NCI-H1930 (cell line): ENCODE measurements around the gene PTPRD.

Experiments
- DNase-seq, 2 experiments: peaks; one replicate each; lab custom pipeline; 2025; lab: John Stamatoyannopoulos, UW

The PTPRD gene

DNA sequence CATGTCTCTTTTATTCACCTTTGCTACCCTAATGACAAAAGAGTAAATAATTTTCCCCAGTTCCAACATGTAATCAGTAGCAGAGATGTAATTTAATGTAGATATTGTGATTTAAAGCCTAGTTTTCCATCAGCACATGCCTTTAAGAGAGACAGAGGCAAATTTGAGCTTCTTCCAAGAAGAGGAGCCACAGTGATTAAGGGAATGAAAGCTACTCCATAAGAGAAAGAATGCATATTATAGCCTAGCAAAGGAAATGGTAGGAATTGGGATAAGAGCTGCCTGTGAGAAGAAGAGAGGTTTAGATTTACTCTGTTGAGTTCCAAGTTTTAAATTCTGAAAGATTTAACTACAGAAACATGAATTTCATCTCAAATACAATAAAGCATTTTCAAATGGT is 2222.2 kb downstream of the PTPRD start:
- no peak for DNase-seq

DNA sequence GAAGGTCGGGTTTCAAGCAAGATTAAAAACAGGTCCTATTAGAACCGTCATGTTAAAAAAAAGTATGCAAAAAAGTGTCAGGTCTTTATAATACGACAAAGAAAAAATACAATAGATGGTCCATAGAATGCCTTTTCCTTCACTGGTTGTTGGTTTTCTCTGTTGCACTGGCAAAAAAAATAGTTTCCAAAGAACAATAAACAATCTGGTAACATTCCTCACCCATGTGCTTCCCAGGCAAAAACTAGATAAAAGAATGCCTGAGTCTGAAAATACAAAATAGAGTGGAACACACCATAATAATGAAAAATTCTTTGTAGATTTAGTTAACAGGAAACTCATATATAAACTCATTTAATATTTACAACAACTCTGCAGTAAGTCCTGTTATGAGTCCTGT is 2223.3 kb downstream of the PTPRD start:
- DNase-seq = no peak

DNA sequence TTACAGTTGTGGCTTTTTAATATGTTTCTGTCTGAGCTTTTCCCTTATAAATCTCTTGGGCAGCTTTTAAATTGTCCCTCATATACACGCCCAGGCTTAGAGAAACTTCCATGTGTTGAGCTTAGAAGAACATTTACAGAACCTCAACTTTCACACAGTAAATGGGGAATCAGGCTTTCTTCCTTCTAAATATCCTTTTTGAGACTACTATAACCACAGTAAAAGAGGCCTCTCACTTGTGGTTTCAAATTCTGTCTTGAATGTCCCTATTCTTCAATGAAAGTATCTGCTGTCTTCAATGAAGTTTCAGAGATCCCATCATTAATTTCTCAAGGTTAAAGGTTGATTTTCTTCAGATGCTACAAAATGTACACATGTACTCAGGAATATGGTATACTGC is 2224.7 kb downstream of the PTPRD start:
- no peak for DNase-seq

DNA sequence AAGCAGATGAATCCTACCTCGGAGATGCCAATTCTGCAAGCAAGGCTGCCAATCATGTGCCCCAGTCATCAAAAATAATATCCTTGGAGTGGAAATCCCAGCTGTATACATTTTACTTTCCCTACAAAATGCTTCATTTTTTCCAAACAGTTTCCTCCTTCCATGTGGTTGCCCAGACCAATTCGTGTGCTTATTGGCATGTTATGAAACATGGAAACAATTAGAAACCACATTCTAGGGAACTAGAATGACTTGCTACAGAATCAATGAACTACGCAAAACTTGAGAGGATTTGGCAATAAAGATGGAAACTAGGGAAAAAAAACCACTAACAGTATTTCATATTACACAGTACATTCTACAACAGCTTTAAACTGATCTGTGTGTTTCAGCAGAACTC is 2228.7 kb downstream of the PTPRD start:
- no peak for DNase-seq

DNA sequence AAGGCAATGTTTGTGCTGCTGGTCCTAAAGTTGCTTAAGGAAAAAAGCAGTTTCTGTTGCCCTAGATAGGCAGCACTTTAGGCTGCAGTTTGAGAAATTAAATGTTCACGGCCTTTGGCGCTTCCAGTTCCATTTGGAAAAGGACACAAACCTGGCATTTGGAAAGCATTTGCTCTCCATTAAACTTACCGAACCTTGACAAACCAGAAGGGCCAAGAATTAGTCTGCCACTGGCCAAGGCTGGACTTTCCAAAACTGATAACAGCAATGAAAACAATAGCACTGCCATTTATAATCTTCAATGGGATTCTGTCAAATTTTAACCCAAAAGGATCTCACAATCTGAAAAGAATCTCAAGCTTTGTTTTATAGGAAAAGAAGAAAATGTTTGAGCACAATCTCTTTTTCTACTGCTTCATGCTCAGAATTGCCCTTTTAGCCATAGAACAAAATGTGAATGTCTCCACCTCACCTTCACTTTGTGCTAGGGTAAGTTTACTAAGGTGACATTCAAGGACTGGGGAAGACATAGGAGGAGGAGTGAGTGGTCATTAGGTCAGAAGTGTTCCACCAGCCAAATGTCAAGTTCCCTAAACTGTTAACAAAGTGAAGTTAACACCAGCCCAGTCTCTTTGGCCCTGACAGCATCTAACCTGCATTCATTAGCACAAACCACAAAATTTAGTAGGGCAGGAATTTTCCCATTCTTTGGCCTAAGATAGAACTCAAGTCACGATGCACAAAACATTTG is 2229.8 kb downstream of the PTPRD start:
- no peak for DNase-seq

DNA sequence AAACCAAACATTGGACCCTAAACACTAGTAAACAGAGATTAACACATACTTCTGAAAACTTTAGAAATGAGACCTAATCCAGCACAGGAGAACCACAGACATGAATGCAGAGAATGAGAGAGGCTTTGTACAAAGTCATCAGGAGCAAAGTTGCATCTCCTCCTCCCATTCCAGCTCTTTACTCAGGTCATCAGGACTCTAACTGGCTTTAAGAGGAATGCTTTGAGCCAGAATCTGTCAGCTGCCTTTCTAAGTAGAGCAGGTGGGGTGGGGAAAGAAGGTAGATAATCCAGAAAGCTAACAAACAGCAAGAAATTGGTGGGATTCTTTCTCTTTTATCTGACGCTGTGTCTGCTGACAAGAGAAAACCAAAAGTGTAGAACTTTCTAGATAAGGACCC is 2230.5 kb downstream of the PTPRD start:
- DNase-seq = no peak

DNA sequence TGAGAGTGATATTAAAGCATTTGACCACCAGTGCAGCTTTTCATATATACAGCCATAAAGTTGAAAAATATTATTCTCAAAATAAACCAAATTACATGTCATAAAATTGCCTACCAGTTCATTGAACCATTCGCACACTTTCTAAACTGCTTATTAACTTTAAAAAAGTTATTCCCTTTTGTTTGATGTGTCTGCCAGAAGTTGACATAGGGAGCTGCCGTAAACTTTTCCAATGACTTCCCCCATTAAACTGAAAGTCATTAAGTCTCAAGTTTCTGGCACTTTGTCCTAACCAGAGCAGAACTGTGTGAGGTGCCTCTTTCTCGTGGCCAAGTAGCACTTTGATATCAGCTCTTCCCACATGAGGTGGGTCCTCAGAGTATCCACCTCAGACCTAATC is 2231.2 kb downstream of the PTPRD start:
- DNase-seq = no peak

DNA sequence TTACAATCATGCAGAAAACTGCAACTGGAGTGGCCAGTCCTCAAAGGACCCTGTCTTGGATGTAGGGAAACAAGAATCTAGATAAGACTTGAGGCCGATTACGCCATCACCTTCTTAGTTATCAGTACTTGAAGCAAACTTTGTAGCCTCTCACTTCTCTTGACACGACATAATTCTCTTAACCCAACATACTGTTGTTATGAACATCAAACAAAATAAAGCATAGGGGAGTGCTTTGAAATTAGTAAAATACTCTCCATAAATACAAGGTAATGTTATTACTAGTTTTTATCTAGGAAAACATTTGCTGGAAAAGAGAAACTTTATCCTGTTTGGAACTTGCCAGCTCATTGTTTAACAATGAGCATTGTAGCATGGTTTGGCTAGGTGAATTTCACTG is 2238.3 kb downstream of the PTPRD start:
- DNase-seq = no peak

DNA sequence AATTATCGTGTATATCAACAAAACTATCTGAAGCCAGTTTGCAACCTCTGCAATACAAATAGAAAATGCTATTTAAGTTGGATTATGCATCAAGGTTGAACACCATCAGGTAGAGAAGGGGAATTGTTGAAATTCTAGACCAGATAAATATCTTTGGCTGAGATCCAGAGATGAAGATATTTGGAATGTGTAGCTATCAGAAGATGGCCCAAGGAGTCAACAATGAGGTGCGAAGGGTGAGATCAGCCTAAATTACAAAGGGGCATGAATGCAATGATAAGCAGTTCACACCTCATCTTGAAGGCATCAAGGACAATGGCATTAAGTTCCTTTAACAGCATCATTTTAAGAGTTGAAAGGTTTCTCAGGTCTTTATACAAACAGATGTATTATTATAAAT is 2241.1 kb downstream of the PTPRD start:
- DNase-seq = no peak

DNA sequence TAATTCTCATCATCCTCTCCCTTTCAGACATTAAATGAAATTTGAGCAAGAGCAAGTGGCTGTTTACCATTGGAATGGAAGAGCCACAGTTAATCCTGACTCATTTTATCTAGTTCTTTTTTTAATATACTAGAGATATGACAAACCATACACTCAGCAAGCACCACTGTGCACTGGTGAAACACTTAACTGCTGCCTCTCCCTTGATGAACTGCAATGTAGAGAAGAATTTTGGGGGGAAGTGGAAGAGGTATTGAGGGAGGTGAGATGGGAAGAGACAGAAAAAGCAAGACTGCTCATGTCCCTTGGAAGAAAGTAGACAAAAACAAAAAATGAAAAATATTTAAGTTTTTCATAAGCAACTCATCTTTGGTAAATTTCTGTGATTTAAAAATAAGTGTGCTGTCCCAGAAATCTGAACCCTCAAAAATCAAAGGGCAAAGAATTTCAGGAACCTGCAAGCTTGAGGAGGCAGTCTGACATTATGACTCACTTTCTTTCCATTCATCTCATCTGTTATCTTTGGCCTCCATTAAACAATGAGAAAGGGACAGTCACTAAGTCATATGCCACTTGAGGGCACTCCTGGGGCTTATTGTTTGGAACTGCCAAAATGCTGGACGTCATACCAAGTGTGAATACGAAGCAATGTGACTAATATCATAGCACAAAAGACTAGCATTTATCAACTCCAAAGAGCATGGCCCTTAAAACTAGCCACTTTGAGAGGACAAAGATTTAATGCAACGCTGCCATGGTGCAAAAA is 2246.5 kb downstream of the PTPRD start:
- DNase-seq = no peak

DNA sequence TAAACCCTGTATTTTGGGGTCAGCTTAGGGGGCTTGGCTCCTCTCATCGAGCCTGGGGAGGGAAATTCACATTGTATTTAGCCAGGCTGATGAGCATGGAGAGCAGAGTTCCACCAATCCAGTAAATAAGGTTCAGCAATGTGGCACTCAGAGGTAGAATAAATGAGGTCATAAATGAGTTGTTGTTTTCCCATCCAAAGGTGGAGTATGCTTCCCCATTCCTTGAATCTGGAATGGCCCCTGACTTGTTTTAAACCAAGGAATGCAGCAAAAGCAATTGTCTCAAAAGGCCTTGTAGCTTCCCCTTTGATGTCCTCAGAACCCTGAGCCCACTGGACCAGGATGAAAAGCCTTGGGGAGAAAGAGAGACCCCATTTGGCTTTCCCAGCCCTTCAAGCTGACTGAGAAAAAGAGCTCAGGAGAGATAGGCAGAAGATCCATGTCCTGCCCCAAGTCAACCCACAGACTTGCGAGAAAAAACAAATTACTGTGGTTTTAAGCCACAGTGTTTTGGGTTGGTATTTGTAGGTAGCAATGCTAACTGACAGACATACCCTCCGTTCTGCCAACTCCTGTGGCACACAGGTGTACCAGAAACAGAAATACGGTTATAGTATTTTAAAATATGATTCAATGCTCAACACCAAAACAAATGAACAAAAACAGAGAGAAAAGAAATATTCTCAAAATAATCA is 2247.2 kb downstream of the PTPRD start:
- DNase-seq = no peak

DNA sequence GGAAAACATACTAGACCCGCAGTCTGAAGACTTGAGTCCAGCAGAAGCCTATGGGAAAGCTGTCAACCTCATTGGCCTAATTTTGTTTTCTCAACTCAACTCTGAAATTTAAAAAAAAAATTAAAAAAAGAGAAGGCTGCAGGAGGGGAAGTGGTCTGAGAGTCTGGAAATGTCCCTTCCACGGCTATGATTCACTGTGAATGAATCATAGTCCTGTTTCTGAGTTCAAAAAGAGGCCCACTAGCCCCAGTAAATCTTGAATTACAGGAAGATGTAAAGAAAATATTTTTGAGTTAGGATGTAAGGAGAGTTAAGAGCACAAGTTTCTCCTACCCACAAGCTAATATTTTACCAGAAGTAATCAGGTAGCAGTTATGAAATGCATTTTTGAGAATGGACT is 2247.8 kb downstream of the PTPRD start:
- no peak for DNase-seq

DNA sequence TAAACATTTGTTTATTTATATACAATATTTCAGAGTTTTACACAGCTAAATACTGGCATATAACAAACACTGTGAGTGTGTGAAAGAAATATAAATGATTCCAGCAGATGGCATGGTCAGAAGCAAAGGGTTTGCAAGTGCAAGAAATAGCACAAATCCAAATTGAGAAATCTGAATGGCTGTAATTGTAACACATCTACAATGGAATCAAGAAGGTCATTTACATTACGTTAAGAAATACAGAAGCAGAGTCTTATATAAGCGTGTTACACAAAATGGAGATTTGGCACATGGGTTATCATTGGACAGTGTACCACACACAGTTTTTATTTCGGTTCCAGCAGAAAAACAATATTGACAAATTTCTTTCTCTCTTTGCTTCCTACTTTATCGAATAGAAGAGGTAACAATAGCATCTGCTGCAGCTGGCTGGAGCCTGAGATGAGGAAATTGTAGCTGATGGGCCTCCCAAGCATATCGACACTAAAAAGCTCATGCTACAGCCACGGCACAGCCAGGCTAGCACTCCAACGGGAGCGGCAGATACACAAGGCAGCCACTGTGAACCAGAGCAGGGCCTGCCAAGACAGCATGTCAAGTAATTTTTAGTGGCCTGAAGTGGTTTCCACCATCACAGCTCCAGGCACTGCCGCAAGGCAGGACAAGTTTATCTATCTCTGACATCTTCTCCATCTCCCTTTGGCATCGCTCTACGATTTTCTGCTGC is 2248.6 kb downstream of the PTPRD start:
- no peak for DNase-seq

DNA sequence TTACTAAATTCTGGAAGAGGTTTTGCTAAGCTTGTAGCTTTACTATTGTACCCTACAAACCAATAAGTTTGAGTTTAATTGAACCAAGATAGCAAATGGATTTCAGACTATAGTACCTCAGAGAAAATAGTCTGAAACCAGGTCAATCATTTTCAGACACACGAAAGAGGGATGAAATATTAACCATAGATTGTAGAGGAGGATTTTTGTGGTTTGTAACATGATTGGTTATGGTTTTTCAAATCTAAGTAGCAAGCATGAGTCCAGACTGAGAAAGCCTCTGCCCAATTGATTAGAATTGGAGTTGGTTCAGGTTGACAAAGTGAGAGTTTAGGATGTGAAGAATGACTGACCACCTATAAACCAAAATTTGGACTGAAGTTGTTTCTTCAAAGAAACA is 2250.6 kb downstream of the PTPRD start:
- DNase-seq = no peak

DNA sequence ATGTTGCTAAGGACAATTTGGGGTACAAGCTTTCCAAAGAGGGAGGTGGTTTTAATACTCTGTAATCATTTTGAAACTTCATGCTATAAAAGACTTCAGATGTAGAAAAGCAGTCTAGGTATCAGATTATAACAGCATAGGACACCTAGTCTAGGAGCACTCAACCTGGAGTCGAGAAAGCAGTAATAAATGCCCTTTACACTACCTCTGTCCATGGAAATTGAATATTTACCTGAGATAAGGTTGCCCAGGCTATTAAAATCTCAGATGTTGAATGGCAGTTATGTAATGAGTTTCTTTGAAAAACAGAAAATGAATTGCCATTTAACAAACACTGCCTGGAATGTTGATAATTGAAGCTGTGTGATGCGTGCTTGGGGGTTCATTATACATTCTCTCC is 2251.4 kb downstream of the PTPRD start:
- DNase-seq = no peak

DNA sequence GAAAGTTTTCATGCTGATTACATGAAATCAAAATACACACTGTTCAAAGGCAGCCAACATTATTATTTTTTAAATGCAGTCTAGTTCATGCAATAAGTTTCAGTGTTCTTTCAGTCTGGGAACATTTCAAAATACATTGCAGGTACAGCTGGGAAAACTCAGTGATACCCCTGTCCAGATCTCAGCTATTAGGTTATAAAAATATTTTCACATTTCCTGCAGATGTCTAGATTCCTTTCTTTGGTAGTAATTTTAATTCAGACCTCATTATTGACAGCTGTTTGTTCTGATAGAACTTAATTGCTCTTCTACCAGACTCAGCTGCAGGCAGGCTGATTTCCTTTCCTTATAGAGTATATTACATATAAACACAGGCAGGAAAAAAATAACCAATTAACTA is 2256.4 kb downstream of the PTPRD start:
- no peak for DNase-seq

DNA sequence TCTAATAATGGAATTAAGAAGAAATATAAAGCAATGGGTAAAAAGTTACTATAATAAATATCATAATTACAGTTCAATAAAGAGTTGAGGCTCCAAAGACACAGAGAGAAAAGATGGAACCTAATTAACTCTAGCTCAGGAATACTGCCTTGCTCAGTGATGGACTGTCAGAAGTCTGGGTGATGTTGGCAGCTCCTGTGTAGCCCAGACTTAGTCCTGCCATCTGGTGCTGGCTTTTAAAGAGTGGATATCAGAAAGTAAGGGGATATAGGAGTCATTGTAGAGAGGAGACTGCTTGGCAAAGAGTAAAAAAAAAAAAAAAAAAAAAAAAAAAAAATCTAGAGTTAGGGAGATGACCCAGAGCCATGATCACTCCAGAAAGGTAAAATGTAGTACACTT is 2261.4 kb downstream of the PTPRD start:
- DNase-seq = no peak

DNA sequence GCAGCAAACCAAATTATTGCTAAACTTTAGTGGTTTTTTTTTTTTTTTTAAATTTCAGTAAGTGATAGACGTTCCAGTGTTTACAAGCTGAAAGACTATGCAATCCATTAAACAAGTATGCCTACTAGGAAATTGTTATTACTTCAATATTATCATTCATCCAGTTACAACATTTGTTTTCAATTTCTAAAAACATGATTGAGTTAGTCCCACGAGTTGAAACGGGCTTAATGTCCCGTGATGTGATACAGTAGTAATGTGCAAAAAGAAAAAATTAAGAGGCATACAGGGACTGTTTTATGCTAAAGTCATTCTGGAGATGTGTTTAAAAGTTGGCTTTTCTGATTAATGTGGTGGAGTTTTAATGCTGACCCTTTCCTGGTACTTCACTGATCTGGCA is 2262.9 kb downstream of the PTPRD start:
- no peak for DNase-seq

DNA sequence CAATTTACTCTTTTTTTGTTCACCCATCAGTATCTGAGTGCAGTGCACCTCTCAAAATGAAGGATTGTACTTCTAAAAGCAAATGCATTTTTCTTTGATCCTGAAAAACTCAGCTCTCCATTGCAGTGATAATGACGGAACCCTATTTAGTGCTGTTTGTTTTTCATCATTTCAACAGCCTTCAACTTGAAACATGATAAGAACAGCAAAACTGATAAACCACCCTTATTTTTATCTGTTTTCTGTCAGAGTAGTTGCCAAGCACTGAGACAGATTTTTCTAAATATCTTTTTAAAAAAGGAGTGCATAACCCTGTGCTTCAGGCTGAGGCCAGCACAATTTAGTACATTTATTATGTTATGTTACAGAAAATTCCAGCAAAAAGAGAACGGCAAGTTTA is 2263.4 kb downstream of the PTPRD start:
- no peak for DNase-seq

DNA sequence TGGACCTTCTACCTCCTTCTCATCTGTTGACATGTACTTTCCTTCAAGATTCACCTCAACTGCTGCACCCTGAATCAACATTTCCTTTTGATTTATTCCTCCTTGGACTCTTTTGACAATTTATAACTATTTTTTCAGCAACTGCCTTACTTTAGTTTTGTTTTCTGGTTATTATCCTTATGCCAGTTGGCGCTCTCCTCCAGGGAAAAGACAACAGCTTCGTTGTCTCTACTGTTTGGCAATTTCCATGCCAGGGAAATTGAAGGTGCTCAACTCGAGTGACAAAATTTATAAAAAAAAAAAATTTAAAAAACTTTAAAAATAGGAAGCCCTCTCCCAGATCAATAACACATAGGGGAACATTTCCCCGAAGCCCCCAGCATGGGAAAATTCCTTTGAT is 2264.0 kb downstream of the PTPRD start:
- DNase-seq = no peak

DNA sequence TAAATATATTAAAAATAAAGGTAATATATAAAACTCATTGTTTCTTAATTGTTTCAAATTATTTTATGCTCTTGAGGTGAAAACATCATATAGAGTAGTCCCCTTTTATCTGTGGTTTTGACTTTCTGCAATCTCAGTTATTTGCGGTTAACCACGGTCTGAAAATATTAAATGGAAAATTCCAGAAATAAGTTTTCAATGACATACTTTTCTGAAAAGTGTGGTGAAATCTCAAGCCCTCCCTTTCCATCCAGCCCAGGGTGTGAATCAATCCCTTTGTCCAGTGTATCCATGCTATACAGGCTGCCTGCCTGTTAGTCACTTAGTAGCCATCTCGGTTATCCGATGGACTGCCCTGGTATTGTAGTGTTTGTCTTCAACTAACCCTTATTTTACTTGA is 2266.5 kb downstream of the PTPRD start:
- no peak for DNase-seq

DNA sequence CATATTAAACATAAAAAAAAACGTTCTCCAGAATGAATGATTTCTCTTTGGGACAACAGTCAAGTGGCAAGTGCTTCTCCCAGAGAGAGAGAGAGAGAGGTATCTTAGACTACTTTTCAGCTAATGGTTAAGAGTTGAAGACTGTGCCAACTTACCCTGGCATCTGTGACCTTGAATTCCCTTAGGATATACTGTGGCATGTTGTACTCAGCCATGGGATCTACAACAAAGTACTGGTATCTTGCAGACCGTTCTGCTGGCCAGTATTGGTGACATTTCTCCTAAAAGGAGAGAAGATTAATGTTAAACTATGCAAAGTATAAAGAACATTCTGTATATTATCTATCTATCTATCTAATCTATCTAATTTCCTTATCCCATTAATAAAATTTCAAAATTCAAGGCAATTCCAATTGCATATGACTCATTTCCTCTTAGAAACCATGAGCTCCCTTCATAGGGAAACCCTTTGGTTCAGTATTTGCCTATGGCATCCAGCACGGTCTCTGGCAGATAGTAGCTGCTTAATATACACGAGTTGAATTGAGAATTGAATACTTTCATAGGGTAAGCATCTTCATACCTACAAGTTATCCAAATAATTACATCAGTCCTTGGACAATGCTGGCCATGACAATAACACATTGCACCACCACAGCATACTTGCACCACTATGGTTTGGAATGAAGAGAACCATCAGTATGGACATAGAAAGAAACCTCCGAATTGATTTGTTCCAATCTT is 2273.9 kb downstream of the PTPRD start:
- no peak for DNase-seq
